ENCODE data around the gene SEC16B.

SEC16B gene

GRCh38 chr1:177969825-177970371, at the start of gene SEC16B:
Gene SEC16B, minus strand, starts transcription at chr1:177970058. Its CDS starts 2,077 bp downstream, at chr1:177967981.
- DNase-seq, result no peak

GRCh38 chr1:178019622-178020021, 49.8 kb upstream of the SEC16B start:
- no peak for DNase-seq

- no peak for DNase-seq
These were observed 49.4 kb upstream of the SEC16B start for GRCh38 chr1:178019208-178019607.

- no peak for DNase-seq
These were observed 47.7 kb upstream of the SEC16B start for GRCh38 chr1:178017517-178017916.

GRCh38 chr1:178011864-178012503, 42.1 kb upstream of the SEC16B start:
- DNase-seq, result no peak

- peak in 2 of 51 donors; percentile 8 to 21 for DNase-seq
These were observed 41.6 kb upstream of the SEC16B start for GRCh38 chr1:178011465-178011828.

GRCh38 chr1:178010674-178011464, 41.0 kb upstream of the SEC16B start:
- no peak for DNase-seq

GRCh38 chr1:178006043-178006442, 36.2 kb upstream of the SEC16B start:
- no peak for DNase-seq

- DNase-seq, result peak in 1 of 51 donors; percentile 25
These were observed 35.6 kb upstream of the SEC16B start for GRCh38 chr1:178005450-178005849.

GRCh38 chr1:178004926-178005391, 35.1 kb upstream of the SEC16B start:
- DNase-seq, result peak in 2 of 51 donors; percentile 19 to 25

- no peak for DNase-seq
These were observed 29.1 kb upstream of the SEC16B start for GRCh38 chr1:177998696-177999631.

GRCh38 chr1:177996957-177997356, 27.1 kb upstream of the SEC16B start:
- no peak for DNase-seq

- DNase-seq, result no peak
These were observed 25.5 kb upstream of the SEC16B start for GRCh38 chr1:177995369-177995768.

- peak in 4 of 51 donors; percentile 6 to 50 (median 15) for DNase-seq
These were observed 16.4 kb upstream of the SEC16B start for GRCh38 chr1:177986281-177986680.

- DNase-seq, result no peak
These were observed 14.9 kb upstream of the SEC16B start for GRCh38 chr1:177984761-177985160.

GRCh38 chr1:177984136-177984525, 14.3 kb upstream of the SEC16B start:
- peak in 42 of 51 donors; percentile 2 to 60 (median 20) for DNase-seq

GRCh38 chr1:177983482-177984135, 13.8 kb upstream of the SEC16B start:
- DNase-seq, result peak in 1 of 51 donors; percentile 46

- no peak for DNase-seq
These were observed 13.2 kb upstream of the SEC16B start for GRCh38 chr1:177983077-177983476.

- DNase-seq, result no peak
These were observed 11.3 kb upstream of the SEC16B start for GRCh38 chr1:177981200-177981599.

GRCh38 chr1:177979272-177979671, 9.4 kb upstream of the SEC16B start:
- DNase-seq, result no peak

- DNase-seq, result no peak
These were observed 8.7 kb upstream of the SEC16B start for GRCh38 chr1:177978530-177978929.

Measured in hypothalamus (tissue), 51 donors.